HPDE6-E6E7 (cell line): ENCODE results near the gene CD164.
A peak's percentile ranks its signal among the peaks of the same experiment; 100 is the strongest.
"Not testable (repeated sequence)": the region's sequence is repeated elsewhere in the genome, so short reads cannot be mapped to it uniquely, and the experiment has no call there.

ENCODE experiments used
- DNase-seq: peaks from one replicate; pipeline ENCODE4 v3.0.0; 2011; ENCODE audit warnings: missing footprints; ENCODE audit errors: extremely low spot score

Gene CD164

GRCh38 chr6:109342911-109343310, 39.4 kb downstream of the CD164 start:
- no peak for DNase-seq

- DNase-seq, result no peak
Observed at GRCh38 chr6:109342506-109342905, 39.8 kb downstream of the CD164 start.

GRCh38 chr6:109340811-109341210, 41.5 kb downstream of the CD164 start:
- no peak for DNase-seq

- DNase-seq, result no peak
Observed at GRCh38 chr6:109339906-109340678, 42.2 kb downstream of the CD164 start.

- DNase-seq, result peak; percentile 14
Observed at GRCh38 chr6:109336221-109336961, 45.9 kb downstream of the CD164 start.

GRCh38 chr6:109333870-109334269, 48.4 kb downstream of the CD164 start:
- DNase-seq, result not testable (repeated sequence)

- DNase-seq, result no peak
Observed at GRCh38 chr6:109332748-109333147, 49.5 kb downstream of the CD164 start.

GRCh38 chr6:109331081-109331480, 51.2 kb downstream of the CD164 start:
- DNase-seq, result no peak

GRCh38 chr6:109330263-109330662, 52.0 kb downstream of the CD164 start:
- no peak for DNase-seq

GRCh38 chr6:109328629-109329028, 53.6 kb downstream of the CD164 start:
- no peak for DNase-seq

- DNase-seq, result no peak
Observed at GRCh38 chr6:109327959-109328358, 54.3 kb downstream of the CD164 start.

GRCh38 chr6:109327491-109327890, 54.8 kb downstream of the CD164 start:
- DNase-seq, result no peak

GRCh38 chr6:109326351-109326750, 55.9 kb downstream of the CD164 start:
- no peak for DNase-seq

GRCh38 chr6:109325400-109325801, 56.9 kb downstream of the CD164 start:
- DNase-seq, result no peak

- no peak for DNase-seq
Observed at GRCh38 chr6:109323241-109323640, 59.0 kb downstream of the CD164 start.

- DNase-seq, result no peak
Observed at GRCh38 chr6:109322825-109323224, 59.4 kb downstream of the CD164 start.

GRCh38 chr6:109321752-109322151, 60.5 kb downstream of the CD164 start:
- no peak for DNase-seq

GRCh38 chr6:109320072-109320471, 62.2 kb downstream of the CD164 start:
- DNase-seq, result no peak

GRCh38 chr6:109318328-109318876, 63.9 kb downstream of the CD164 start:
- no peak for DNase-seq

GRCh38 chr6:109316909-109317308, 65.4 kb downstream of the CD164 start:
- DNase-seq, result no peak
